SHP77 treated with DMSO at 0.1 percent for 48 hours (cell line): ENCODE results near the gene MINDY4.

ENCODE experiments used
- DNase-seq: peaks from one replicate; lab custom pipeline; 2025; lab: John Stamatoyannopoulos, UW

The MINDY4 gene

GRCh38 chr7:30932562-30932961 lies 161.3 kb downstream of the MINDY4 start:
- DNase-seq = no peak

- no peak for DNase-seq
These were observed 162.1 kb downstream of the MINDY4 start for GRCh38 chr7:30933124-30933974.

GRCh38 chr7:30934225-30934624 lies 163.0 kb downstream of the MINDY4 start:
- DNase-seq = no peak

DNA sequence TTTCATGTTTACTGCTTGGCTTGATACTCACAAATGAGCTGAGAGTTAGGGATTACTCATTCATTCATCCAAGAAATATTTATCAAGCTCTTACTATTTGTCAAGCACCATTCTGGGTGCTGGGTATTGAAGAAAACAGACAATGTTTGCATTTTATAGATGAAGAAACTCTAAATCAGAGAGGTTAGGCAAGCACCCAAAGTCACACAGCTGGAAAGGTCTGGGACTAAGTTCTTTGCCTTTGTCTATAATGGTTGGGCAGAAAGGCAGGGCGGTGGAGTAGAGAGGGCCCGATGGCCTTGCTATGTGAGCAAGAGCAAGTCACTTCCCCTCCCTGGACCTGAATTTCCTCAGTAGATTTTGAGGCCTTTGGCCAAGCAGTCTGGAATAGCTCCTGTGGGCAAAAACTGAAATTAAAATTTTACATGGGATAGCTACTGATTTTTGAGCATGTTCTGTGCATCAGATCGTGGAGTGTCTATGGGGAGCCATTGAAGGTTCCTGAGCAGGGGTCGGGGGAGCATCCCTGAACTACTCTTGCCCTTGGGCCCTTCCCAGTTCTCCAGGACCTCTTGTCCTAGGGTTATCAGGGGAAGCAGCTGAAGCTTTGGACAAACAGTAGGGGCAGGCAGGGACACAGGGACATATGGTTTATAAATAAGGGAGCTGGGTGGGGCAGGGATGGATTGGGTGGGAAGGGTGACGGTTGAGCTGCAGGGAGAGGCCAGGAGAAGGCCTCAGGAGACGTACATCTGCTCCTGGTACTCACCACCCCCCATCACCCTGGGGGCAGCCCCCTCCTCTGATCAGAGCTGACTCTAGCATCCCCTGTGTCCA lies 163.7 kb downstream of the MINDY4 start:
- DNase-seq = no peak

- DNase-seq = no peak
These were observed 164.3 kb downstream of the MINDY4 start for GRCh38 chr7:30935569-30935877.

GRCh38 chr7:30936650-30937245 lies 165.5 kb downstream of the MINDY4 start:
- DNase-seq = no peak

DNA sequence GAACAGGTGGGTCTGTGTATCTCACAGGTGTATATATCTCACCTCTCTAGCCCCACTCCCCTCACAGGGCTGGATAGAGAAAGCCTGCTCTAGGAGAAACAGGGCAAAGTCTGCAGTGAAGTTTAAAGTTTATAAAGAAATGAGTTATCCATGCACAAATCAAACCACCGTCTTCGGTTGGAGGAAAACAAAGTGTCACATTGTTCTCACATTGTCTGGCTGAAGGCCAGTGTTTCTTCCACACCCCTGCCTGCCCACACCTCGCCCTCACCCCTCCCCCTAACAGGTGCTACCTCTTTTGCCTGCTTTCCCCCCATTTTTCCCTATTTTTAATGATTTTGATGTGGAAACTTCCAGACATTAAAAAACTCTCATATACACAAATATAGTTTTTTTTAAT lies 166.2 kb downstream of the MINDY4 start:
- DNase-seq = no peak

GRCh38 chr7:30938435-30939316 lies 167.5 kb downstream of the MINDY4 start:
- DNase-seq = peak; percentile 58

- DNase-seq = no peak
These were observed 170.5 kb downstream of the MINDY4 start for GRCh38 chr7:30941582-30942323.
